GM21515 (cell line): ENCODE results near the gene CRYBB1.

ENCODE experiments used
- ATAC-seq: cut with Tn5 transposase; IDR thresholded peaks from one replicate; pipeline ENCODE4 v1.9.1; 2021; ENCODE audit not compliant: unreplicated experiment

Gene CRYBB1

DNA sequence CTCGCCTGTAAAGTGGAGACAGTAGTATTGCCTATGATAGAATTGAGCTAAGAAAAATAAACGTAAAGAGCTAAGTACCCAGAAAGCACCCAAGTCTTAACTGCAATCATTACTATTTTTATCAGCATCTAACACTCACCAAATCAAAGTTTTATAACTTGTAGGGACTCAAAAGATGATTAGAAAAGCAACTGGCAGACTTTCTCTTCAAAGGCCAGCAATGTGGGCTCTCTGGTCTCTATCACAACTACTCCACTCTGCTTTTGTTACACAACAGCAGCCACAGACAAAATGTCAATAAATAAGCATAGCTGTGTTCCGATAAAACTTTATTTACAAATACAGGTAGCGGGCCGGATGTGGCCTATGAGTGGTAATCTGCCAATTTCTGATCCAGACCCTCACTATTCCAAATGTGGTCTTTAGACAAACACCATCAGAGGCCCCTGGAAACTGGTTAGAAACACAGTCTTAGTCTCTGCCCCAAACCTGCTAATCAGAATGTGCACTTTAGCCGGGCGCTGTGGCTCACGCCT, 36.1 kb downstream of the CRYBB1 start:
- no peak for ATAC-seq

DNA sequence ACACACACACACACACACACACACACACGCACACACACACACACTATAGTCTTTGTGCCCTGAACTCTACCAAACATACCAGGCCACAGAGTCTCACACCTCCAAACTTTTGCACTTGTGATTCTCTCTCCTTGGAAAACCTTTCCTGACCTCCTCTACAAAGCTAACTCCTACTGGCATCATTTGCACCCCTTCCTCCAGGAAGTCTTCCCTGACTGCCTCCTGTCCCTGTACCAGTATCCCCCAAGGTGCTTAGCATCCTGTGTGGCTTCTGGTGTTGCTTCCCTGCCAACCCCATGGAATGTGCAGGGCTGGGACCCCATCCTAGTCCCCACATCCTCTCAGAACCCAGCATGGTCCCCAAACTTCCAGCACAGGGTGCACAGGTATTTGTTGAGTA, 36.8 kb downstream of the CRYBB1 start:
- ATAC-seq = no peak

DNA sequence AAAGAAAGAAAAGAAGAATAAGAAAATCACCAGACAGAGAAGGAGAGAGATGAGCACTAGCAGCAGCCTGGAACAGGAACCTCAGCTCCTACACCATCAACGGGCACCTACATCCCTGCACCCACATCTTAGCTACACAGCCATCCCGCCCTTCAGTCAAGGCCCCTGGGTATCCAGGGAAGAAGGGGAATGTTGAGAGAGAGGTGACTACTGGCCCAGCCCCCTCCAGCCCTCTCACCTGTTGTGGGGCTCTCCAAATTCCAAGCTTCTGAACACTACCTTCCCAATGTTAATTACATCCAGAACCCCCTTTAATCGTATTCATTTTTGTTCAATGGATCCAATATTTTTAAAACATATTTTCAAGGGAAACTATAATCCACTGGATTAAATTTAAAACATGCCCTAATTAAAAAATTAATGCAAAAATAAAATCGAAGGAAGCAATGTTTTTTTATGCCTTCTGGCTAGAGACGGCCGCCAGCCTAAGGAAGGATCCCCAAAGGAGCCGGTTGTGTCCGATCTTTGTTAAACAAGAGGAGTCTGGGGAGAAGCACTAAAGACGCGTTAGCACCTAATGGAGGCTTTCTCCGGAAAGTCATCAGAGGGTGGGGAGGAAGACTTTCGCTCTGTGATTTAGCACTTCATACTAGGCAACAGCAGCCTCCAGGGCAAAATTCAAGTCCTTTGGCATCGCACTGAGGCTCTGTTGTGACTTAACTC, 37.4 kb downstream of the CRYBB1 start:
- ATAC-seq = no peak

DNA sequence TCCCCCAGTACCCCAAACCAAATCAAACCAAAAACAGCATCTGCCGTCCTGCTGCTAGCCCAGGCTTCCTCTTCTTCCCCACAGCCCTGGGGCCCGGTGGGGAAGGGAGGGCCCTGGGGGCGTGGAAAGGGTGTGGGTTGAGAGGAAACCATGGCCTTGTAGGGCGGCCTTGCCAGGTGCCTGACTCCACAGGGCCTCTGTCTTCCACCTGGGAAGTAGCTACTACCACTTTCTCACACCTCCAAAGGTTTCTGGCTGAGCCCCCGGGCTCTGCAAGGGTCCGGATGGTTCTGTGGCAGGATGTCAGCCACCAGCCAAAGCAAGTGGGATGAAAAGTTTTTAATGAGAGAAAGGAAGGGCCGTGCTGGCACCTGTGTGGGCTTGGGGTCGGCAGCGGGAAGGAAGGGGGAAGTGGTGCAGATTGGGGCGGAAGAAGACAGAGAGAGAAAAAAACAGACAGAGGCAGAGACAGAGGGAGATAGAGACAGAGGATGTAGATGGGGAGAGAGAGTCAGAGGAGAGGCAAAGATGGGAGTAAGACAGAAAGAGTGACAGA, 38.4 kb downstream of the CRYBB1 start:
- ATAC-seq = peak; percentile 70

DNA sequence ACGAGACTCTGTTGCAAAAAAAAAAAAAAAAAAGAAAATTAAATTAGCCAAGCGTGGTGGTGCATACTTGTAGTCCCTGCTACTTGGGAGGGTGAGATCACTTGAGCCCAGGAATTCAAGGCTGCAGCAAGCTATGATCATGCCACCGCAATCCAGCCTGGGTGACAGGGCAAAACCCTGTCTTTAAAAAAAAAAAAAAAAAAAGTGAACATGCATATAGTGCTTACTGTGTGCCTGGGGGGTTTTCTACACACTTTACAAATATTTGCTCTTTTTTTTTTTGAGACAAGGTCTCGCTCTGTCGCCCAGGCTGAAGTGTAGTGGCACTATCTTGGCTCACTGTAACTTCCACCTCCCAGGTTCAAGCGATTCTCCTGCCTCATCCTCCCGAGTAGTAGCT, 40.7 kb downstream of the CRYBB1 start:
- no peak for ATAC-seq

DNA sequence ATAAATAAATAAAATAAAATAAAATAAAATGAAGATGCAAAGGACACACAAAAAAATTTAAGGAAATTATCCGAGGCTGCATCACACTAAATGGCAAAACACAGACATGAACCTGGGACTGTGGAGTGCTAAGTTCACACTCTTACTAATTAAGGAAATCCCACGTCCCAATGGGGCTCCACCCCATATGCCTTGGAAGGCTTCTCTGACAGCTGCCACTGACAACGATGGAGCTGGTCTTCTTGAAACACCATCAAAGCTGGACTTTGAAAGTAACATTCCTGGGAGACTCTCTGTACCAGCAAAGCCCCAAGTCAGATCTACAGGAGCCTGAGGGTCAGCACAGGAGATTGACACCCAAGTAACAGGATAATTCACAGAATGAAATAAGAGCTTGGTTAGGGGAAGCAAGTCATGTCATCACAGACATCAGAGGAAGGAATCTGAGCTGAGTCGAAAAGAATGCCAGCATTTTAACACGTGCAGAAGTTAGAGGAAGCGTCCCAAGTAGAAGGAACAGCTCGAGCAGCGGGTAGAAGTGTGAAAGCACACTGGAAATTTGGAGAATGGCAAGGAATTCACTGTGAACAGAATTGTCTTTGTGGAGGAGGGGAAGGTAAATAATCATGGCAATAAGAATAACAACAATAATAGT, 41.7 kb downstream of the CRYBB1 start:
- no peak for ATAC-seq

DNA sequence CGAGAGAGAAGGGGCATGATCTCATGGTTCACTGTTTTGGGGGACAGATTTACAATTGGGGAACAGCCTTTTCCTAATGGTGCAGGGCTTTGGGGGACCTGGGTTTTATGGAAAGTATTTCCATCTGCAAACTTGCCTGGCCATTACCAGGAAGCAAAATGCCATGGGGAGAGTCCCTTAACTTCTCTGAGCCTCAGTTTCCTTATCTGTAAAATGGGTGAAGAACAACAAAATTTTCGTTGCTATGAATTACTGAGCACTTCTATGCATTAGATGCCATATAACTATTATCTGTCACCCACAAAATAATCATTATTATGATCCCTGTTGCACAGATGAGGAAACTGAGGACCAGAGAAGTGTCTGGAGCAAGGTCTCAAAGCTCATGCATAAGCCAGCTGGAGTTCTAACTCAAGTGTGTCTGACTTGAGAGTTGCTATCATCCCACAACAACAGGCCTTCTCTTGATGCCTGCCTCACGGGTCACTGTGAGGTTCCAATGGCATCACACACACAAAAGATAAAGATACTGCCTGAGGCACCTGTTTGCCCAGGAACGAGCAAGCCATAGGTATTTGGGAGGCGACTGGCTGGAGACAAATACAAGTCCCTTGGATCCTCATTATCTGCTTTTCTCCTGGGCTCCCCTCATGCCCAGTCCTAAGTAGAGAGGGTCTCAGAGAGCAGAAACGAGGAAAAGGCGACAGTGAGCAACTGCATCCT, 43.7 kb downstream of the CRYBB1 start:
- no peak for ATAC-seq

DNA sequence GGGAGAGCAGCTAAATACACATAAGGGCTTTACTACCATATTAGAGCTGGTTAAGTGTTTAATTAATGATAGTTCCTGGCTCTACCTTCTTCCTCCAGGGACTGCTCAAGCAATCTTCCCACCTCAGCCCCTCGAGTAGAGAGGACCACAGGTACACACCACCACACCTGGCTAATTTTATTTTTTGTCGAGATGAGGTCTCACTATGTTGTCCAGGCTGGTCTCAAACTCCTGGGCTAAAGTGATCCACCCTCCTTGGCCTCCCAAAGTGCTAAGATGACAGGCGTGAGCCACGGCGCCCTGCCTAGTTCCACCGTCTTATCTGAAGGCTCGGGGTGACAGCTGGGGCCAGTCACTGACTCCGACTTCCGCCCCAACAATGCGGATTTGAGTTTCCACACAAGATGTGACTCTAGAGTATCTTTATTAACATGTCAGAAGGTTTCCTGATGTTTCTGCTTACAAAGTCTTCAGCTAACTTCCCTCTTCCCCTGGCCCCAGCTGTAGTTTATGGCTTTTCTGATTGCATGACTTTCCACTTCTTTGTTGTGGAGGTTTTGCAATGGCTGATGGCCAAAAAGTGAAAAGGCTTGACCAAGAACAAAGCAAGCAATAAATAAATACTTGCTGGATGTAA, 44.7 kb downstream of the CRYBB1 start:
- no peak for ATAC-seq

DNA sequence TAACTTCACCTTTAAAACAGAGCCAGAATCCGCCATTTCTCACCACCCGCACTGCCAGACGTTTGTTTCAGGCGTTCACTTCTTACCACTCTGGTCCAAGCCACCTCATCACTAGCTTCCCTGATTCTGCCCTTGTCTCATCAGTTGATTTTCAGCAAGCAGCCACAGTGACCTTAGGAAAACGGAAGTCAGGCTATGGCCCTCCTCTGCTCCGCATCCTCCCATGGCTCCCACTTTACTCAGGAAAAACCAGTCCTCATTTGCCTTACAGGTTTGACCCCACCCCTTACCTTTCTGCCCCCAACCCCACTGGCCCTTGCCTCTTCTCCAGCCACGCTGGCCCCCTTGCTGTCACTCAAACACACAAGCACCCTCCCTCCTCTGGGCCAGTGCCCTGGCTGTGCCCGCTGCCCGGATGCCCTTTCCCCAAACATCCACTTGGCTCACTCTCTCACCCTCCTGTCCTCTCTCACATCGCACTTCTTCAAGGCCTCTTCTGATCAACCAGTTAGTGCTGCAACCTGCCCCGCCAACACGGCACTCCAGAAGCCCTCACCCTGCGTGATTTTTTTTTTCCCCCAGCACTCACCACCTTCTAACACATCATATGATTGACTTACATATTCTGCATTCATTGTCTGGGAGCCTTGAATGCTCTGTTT, 46.8 kb downstream of the CRYBB1 start:
- no peak for ATAC-seq

DNA sequence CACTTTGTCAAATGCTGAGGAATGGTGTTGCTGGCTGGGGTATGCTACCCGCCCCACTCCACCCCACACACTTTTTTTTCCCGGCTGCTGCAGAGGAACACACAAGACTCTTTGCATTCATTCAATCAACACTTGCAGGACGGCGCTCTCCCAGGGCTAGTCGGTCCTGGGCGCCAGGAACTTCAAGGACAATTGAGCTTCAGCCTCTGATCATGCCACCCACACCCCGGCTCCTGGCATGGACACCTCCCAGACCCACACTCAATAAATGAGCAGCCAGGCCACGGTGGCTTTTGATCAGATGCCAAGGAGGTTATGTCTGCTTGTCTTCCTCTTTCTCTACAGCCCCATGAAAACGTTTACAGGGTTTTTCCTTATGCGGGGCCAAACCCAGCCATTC, 47.7 kb downstream of the CRYBB1 start:
- ATAC-seq = no peak

DNA sequence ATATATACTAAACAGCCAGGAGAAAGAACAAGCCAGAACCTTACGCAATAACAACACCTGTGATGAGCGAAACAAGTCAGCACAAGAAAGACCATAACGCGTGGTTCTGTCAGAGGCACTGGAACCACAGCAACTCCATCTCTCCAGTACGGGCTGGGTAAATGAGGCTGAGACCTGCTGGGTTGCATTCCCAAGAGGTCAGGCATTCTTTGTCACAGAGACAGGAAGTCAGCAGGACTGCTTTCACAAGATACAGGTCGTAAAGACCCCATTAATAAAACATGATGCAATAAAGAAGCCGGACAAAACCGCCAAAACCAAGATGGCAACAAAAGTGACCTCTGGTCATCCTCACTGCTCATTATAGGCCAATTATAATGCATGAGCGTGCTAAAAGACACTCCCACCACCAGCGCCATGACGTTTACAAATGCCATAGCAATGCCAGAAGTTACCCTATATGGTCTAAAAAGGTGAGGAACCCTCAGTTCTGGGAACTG, 49.6 kb downstream of the CRYBB1 start:
- ATAC-seq = no peak

DNA sequence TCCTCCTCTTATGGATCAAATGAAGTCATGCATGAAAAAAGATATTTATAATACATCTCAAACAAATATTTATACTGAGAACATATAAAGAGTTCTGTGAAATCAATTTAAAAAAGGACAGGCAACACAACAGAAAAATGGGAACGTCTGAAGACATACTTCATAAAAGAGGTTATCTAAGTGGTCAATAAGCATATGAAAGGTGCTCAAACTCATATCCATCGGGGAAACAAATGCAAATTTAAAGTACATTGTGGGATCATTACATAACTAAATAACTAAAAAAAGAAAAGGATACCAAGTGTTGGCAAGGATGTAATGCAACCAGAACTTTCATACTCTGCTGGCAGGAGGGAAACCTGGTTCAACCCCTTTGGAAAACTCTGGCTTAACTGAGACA, 50.2 kb downstream of the CRYBB1 start:
- no peak for ATAC-seq

DNA sequence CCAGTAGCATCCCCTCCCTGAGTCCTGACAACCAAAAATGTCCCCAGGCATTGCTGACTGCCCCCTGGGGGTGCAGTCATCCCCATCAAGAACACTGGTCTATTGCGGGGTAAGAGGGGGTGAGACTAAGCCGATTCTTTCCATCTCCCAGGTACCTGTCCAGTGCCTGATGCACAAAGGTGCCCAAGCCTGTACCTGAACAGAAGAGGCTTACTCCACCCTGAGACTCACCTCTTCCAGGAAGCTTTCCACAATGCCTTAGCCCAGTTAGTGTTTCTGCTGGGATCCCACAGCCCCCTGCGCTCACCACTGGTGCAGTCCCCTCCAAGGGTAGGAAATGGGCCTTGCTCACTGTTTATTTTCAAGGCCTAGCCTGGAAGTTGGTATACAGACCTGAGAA, 50.8 kb downstream of the CRYBB1 start:
- no peak for ATAC-seq

DNA sequence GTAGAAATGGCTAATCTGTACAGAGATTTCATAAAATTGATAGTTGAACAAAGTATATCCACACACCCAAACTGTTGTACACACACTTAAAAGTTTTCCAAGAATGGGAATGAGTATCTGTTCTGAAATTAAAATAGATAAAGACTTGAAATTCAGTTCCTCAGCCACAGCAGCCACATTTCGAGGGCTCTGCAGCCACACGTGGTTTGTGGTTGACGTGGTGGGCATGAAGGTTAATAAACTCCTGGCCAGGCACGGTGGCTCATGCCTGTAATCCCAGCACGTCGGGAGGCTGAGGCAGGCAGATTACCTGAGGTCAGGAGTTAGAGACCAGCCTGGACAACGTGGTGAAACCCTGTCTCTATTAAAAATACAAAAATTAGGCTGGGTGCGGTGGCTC, 51.9 kb downstream of the CRYBB1 start:
- ATAC-seq = no peak

DNA sequence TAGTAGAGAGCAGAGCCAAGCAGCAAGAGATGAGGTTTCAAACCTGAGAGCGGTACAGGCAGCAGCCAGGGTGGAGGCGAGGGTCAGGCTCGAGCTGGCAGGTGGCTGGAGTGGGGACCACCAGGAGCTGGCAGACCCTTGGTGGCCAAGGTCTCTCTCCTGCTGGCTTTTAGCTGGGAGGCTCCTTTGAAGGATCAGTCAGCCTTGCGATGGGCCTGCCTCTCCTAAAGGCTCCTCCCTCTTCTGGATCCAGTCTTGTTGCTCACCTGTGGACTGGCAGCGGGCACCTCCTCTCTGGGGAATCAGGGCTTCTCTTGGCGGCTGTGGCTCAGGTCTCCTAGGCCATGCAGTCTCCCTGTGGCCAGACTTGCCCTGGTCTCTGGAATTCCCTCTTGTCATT, 52.6 kb downstream of the CRYBB1 start:
- ATAC-seq = no peak

DNA sequence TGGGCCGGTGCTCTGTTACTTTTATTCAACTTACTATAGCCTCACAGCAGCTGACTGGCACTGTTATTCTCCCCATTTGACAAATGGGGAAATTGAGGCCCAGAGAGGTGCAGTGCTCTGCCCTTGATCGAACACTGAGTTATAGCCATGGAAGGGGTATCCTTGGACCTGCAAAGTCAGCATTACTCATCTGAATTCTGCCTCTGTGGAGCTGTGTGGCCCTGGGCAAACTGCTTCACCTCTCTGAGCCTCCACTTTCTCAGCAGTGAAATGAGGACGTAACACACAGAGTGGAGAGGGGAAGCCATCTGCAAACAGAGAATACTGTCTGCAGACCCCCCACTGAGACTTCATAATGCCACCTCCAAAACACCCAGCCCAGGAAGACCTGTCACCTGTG, 53.2 kb downstream of the CRYBB1 start:
- no peak for ATAC-seq

DNA sequence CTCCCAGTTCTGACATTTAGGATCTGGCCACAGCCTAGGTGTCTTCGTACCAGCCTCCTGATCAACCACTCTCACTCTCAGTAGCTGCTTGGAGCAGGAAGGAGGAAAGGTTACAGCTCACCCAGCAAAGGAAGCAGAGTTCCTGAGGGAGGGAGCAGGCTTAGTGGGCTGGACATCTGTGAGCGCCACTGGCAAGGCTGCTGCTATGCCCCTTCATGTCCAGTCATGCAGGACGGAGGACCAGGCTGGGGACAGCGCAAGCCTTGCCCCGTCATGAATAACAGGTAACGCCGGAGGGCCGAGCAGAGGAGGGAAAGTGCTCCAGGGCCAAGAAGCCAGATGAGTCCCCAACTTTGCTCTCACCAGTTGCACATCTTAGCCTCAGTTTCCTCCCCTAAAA, 53.6 kb downstream of the CRYBB1 start:
- ATAC-seq = no peak

DNA sequence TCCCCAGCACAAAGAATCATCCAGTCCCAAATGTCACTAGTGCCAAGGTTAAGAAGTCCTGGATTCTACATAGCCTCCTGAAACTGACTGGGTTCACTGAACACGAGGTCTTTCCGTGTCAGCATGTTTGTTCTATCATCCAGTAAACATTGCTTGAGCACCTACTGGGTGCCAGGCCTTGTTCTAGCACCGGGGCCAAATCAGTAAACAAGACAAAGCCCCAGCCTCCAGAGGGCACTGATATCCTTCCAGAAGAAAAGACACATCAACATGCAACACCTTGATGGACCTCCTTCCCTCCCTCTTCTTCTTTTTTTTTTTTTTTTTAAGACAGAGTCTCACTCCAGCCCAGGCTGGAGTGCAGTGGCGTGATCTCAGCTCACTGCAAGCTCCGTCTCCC, 54.8 kb downstream of the CRYBB1 start:
- no peak for ATAC-seq

DNA sequence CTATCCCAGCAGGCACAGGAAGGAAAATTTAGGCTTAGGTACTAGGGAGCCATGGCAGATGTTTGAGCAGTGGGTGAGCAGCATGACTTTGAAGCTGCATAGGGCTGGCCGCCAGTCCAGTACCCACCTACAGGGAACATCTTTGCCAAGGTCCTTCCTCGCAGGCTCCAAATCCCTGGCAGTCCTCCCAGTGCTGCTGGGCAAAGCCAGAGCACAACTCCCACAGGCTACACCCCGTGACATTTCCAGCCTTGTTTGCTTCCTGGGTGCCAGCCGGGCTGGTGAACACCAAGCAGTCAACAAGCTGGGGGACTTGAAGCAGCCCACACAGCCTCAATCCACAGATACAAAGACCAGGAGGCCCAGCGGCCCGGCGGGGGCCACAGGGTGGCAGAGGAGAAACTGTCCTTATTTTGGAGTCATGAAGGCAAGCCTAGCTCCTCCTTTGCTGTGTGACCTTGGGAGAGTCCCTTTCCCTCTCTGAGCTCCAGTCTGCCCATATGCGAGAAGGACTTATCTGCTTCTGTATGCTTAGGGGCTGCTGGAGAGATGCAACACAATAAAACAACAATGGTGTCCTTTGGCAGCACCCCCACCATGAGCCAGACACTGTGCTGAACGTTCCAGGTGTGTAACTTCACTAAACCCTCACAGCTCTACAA, 55.9 kb downstream of the CRYBB1 start:
- ATAC-seq = no peak

DNA sequence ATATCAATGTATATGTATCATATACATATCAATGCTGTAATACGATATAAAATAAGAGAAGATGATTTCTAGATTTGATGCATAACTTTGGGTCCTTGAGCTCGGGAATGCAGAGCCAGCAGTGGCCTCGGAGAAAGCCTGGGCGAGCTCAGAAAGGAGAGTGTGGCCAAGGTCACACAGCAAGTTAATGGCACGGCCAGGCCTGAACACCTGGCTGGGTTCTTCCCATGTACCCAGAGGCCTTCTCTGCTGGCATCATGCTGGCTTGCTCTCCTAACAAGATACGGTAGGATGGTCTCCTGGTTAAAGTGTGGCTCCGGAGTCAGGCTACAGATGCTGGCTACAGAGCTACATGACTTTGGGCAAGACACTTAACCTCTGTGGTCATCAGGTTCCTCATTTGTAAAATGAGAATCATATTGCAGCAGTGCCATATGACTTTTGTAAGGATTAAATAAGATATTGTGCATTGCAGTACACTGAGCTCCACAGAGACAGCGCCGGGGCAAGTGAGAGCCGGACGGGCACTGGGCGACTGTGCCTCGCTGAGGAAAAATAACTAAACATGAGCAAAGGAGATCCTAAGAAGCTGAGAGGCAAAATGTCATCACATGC, 57.8 kb downstream of the CRYBB1 start:
- no peak for ATAC-seq
